HTERT RPE-1 (cell line): Measurements from ENCODE around the gene SLMAP.

Source experiments
- in situ Hi-C: fragments of 300-500 bp; cut with MboI; formaldehyde crosslinking; loops from 4 replicates; pipeline ENCODE4 v1.14.3; 2020; ENCODE audit warnings: low sequenced_read_pairs

Gene SLMAP

DNA sequence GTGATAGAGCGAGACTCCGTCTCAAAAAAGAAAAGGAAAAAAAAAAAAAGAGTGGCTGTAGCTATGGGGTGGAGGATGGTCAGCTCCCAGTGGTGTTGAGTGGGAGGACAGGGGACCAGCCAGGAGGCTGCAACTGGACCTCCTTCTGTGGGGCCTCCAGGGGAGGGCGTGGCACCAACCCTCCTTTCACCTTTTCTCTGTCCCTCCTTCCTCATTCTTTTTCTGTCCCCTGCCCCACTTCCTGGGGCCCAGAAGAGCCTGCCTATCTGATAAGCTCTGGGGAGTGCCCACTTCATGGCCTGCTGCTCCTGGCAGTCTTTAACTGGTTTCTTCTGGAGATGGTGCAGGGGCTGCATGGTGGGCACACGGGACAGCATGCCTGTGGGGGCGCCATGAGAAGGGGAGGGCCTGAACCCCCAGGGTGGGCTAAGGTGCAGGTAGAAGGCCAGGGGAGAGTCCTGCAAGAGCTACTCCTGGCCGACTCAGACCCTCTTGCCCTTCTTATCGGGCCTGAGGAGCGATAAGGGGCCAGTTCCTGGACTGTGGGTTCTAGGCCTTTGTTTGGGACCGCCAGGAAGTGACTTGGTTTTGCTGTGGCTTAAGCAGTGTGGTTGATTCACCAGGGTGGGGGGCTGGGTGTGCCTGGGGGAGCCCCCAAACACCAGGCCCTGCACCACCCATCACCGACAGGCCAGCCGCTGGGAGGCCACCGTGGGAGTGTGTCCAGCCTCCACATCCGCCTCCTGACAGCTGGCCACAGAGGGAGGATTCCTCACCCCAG lies 202.7 kb downstream of the SLMAP start:
- in situ Hi-C loops, result no loop called here

DNA sequence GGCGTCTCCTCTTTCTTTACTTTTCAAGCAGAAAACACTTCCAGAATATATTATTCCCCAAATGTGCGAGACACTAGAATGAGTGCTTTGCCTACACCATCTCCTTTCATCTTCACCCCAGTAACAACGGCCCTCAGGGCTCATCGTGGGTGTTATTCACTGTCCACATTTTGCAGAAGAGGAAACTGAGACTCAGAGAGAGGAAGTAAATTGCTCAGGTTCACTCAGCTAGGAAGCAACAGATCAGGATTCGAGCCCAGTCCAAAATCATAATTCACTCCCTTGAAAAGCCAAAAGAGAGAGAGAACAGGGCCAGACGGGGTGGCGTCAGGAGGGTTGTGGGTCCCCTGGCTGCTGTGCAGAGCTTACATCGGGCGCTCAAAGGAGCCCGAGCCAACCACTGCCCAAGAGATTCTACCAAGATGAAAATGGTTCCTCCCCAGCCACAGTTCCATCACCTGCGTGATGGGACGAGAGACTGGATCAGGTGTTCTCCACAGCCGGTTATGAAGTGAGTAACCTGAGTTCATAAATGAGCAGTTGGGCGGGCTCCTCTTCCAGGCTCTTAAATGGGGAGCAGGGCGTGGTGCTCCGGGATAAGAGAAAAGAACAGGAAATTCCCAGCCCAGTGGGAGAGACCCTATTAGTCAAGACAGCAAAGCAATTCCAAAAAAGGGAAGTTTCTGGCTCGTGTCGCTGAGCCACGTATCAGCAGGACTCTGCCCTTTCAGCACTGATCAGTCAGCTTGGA lies 203.5 kb downstream of the SLMAP start:
- in situ Hi-C loops, result no loop called here

DNA sequence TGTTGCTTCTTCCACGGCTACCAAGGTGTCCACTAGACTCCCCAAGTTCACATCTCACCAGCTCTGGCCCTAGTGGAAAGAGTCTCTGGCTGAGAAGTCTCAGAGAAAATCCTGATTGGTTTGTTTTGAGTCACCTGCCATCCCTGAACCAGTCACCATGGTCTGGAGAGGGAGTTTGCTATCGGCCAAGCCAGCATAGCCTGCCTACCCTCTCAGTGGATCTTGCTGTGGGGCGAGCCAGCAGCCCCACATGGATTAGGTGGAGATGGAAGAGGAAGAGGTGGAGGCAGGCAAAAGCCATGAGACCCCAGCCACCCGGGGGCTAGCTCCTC lies 204.0 kb downstream of the SLMAP start:
- in situ Hi-C loops, result no loop called here

DNA sequence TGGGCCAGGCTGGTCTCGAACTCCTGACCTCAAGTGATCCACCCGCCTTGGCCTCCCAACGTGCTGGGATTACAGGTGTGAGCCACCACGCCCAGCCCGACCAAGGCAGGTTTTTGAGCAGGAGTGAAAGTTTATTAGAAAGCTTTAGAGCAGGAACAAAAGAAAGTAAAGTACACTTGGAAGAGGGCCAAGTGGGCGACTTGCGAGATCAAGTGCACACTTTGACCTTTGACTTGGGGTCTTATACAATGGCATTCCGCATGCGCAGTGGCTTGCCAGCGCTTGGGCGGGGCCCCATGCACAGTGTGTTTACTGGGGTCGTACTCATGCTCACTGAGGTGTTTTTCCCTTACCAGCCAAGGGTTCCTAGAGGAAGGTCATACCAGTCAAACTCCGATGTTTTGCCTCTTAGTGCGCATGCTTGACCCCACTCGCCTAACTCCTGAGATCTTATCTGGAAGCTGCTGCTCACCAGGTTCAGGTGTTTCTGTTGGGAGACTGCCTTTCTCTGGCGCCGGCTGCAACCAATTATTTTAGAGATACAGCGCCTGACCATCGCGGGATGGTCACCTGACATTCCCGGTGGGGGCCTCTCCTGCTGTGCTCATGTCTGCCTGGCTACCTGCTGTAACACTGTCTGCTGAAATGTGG lies 205.2 kb downstream of the SLMAP start:
- in situ Hi-C loops, result no loop called here

DNA sequence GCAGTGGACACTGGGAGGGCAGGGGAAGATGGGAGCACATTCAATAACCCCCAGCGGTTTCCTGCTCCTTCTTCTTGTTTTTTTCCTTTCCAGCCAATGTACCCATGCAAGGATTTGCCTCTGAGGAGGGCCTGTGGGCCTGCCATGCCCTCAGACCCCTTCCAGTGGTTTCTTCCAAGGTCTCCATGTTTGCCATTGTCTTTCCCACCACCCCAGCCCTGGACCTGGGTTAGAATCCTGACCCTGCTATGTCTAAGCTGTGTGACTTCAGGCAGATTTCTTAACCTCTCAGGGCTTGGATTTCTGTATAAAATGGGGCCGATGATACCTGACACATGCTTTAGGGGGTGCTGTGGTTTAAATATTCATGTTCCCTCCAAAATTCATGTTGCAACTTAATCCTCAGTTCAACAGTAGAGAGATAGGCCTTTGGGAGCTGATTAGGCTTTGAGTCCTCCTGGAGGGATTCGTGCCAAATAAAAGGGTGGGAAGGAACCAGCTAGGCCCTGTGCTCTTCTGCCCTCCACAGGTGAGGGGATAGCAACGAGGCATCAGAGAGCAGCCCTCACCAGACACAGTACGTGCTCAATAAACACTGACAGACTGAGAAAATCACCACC lies 205.8 kb downstream of the SLMAP start:
- in situ Hi-C loops, result no loop called here

DNA sequence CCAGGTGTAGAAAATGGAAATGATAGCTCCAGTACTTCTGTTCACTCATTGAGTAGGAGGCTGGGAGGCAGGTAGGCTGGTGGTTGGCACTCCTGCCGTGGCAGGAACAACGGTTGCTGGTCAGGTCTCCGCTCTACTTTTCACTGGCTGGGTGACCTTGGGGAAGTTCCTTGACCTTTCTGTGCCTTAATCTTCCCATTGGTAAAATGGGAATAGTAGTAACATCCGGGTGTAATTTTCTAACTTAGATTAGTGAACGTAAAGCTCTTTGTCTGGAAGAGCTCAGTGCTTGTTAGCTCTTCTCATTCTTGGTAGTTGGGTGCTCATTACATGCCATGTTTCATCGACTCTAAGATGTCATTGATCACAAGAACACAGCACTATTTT lies 206.3 kb downstream of the SLMAP start:
- in situ Hi-C loops, result no loop called here

DNA sequence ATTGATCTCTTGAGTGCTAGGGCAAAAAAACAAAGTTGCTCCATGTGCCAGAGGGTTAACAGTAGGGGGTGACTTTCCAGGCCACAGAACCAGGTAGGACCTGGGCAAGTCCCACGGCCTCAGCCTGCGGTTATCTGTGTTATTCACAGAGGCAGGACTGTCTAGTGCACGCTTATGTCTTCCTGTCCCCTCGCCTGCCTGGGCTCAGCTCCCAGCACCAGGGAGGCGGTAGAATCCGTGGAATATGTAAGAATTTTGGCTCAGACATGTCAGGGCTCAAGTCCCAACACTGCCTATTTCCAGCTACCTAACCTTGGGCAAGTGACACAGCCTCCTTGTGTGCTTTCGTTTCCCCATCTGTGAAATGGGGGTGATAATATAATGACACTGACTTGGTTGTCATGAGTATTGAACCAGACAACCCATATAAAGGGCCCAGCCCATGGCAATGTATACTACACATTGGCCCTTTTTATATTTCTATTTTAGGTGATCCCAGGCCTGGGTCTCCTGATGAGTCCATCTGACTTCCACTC lies 207.8 kb downstream of the SLMAP start:
- in situ Hi-C loops, result no loop called here

DNA sequence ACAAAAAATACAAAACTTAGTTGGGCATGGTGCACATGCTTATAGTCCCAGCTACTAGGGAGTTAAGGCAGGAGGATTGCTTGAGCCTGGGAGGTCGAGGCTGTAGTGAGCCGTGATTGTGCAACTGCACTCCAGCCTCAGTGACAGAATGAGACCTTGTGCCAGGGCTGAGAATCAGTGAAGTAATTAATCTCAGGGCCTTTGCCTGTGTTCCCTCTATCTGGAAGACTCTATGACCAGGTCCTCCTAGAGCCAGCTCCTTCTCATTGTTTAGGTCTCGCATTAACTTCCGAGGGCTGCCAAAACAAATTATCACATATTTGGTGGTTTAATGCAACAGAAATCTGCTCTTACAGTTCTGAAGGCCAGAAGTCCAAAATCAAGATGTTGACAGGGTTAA lies 210.7 kb downstream of the SLMAP start:
- in situ Hi-C loops, result no loop called here

DNA sequence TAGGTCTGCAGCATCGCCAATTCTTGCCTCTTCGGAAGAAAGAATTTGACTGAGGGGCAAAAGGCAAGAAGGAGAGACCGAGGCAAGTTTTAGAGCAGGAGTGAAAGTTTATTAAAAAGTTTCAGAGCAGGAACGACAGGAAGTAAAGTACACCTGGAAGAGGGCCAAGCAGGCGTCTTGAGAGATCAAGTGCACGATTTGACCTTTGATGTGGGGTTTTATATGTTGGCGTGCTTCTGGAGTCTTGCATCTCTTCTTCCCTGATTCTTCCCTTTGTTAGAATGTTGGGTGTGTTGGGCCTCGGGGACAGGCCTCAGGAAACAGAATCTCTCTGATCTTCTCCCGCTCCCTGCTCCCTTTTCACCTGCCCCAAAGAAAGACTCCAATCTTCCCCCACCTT lies 211.5 kb downstream of the SLMAP start:
- in situ Hi-C loops, result no loop called here

DNA sequence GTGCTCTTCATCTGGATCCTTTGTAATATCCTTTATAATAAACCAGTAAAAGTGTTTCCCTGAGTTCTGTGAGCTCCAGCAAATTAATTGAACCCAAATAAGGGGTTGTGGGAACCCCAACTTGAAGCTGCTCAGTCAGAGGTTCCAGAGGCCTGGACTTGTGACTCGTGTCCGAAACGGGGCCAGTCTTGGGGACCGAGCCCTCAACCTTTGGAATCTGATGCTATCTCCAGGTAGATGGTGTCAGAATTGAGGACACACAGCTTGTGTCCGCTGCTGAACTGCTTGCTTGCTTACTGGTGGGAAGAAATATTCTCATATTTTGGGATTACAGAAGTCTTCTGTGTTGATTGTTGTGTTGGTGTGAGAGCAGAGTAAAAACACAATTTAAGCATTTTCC lies 212.4 kb downstream of the SLMAP start:
- in situ Hi-C loops, result no loop called here

DNA sequence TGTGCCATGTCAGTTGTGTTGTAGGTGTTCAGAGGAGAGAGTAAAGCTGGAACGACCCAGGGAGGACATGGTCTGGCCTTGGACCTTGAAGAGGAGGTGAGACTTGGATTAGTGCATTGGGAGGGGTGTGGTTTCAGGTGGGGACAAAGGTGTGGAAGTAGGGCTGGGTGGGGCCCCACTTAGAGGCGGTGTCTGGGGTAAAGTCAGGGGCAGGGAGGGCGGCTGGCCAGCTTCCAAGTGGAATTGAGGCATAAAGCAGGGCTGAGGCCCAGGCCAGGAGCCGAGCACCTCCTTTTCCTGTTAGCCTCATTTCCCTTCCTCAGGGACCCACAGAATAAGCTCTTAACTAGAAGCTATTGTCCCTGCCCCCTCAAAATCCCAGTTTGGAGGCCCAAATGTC lies 215.9 kb downstream of the SLMAP start:
- in situ Hi-C loops, result no loop called here

DNA sequence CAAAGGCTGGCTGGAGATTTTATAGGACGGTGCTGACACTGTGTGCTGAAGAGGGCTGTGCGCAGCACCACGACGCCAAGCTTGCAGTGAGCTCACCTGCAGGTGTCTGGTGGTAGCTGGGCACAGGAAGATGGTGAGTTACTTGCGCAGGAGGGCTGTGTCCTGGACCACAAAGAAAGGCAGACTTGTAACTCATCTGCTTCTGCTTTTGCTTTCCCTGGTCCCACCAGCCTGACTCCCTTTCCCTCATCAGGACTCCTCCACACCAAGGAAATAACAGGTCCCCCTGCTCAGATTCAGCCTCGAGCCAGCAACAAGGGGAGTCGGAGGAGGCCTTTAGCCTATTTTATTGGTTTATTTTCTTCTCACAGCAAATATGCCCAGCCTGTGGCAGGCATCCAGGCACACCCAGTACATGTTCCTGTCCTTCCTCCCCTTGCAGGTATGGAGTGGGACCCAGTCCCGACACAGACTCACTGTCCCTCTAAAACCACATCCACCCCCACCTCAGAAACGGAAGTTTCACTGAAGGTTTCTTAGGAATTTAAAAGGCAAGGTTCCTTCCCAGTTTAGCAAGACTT lies 216.5 kb downstream of the SLMAP start:
- in situ Hi-C loops, result no loop called here

DNA sequence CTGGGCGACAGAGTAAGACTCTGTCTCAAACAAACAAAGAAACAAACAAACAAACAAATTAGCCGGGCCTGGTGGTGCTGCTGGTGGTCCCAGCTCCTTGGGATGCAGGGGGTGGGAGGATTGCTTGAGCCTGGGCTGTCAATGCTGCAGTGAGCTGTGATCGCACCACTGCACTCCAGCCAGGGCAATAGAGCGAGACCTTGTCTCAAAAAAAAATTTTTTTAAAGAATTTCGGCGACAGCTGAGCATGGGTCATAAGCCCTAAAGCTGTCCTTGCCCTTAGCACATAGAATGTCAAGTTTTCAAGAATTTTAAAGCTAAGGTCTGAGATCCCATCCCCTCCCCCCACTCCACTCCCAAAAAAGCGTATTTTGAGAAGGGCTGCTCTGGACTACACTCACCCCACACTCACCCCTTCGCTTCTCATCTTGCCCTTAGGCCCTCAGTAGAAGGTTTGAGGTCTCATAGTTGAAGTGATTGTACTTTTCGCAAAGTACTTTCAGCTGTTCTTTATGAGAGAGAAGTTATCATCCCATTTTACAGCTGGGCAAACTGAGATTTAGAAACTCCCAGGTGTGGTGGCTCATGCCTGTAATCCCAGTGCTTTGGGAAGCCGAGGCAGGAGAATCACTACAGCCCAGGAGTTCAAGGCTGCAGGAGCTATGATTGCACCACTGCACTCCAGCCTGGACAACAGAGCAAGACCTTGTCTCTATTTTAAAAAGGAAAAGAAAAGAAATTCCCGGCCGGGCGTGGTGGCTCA lies 217.8 kb downstream of the SLMAP start:
- in situ Hi-C loops, result no loop called here

DNA sequence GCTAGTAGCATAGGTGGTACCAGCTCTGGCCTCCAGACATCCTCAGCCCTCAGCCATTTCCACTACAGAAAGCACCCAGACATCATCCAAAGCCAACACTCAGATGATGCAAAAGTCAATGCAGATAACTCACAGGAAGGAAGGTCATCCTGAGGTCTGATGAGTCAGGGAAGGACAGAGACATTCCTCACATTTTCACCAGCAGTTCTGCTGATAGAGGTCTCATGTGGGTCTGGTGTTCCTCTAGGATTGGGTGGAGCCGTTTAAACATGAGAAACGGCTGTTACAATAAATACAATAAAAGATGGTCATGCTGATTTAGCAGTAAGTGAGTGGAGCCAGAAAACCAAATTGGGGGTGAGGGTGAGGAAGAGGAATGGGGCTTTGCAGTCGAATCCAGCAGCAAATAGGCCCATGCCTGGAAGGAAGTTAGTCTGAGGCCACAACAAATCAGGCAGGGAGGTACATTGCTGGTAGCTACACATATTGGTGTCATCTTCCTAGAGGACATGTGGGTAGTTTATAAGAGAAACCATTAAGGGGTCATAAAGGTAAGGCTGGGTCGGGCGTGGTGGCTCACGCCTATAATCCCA lies 218.8 kb downstream of the SLMAP start:
- in situ Hi-C loops, result no loop called here

DNA sequence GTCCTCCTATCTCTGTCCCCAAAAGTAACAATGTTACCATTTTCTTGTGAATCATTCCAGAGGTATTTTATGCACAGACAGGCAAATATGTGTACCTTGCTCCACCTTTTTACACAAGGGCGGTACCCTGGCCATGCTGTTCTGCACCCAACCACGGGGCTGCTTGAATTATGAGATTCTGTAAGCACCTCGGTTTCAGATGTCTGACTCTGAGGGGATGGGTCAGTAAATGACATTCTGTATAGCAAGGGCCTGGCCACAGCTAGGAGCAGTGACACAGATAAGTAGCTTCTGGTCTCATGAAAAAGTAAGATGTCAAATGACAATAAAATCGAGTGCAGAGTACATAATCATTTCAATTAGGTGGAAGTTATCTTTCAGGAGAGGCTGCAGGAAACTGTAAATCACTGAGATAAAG lies 221.7 kb downstream of the SLMAP start:
- in situ Hi-C loops, result no loop called here

DNA sequence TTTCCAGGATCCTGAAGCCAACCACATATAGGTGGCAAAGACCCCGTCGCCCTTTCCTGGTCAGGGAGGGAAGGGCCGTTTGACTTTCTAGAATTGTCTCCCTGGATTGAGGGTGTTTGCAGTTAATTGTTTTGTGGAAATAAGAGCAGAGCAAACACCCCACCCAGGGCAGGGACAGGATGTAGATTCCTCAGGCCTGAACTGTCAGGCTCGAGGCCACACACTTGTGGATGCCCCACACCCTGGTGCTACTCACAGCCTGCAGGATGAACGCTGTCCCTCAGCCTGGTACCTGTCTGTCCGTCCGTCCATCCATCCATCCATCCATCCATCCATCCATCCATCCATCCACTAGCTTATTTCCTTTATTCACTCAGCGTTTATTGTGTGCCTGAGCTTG lies 222.2 kb downstream of the SLMAP start:
- in situ Hi-C loops, result no loop called here
